Medulla oblongata (tissue), 1 donor: ENCODE results near the gene ZCCHC2.

Experiments
- DNase-seq: peaks from one replicate; pipeline ENCODE4 v3.0.0-alpha.2; 2015; ENCODE audit errors: extremely low spot score

Gene ZCCHC2

GRCh38 chr18:62537946-62538345, 15.1 kb downstream of the ZCCHC2 start:
- DNase-seq = no peak

GRCh38 chr18:62538881-62539280, 16.1 kb downstream of the ZCCHC2 start:
- DNase-seq = no peak

- no peak for DNase-seq
Measured at GRCh38 chr18:62539284-62540165, 16.7 kb downstream of the ZCCHC2 start.

GRCh38 chr18:62543021-62543420, 20.2 kb downstream of the ZCCHC2 start:
- DNase-seq = no peak

GRCh38 chr18:62545098-62545497, 22.3 kb downstream of the ZCCHC2 start:
- DNase-seq = no peak

- DNase-seq = no peak
Measured at GRCh38 chr18:62549755-62550154, 26.9 kb downstream of the ZCCHC2 start.

- DNase-seq = no peak
Measured at GRCh38 chr18:62550746-62551145, 27.9 kb downstream of the ZCCHC2 start.

GRCh38 chr18:62551972-62552513, 29.2 kb downstream of the ZCCHC2 start:
- DNase-seq = no peak

GRCh38 chr18:62554061-62554815, 31.4 kb downstream of the ZCCHC2 start:
- no peak for DNase-seq

GRCh38 chr18:62555135-62555534, 32.3 kb downstream of the ZCCHC2 start:
- no peak for DNase-seq

- no peak for DNase-seq
Measured at GRCh38 chr18:62556397-62556796, 33.6 kb downstream of the ZCCHC2 start.

GRCh38 chr18:62558015-62558663, 35.3 kb downstream of the ZCCHC2 start:
- no peak for DNase-seq

GRCh38 chr18:62564044-62564443, 41.2 kb downstream of the ZCCHC2 start:
- no peak for DNase-seq

GRCh38 chr18:62566199-62566598, 43.4 kb downstream of the ZCCHC2 start:
- DNase-seq = peak; percentile 88

- no peak for DNase-seq
Measured at GRCh38 chr18:62566818-62567217, 44.0 kb downstream of the ZCCHC2 start.

GRCh38 chr18:62569081-62569655, 46.3 kb downstream of the ZCCHC2 start:
- DNase-seq = no peak

GRCh38 chr18:62571037-62571436, 48.2 kb downstream of the ZCCHC2 start:
- no peak for DNase-seq

GRCh38 chr18:62571648-62572047, 48.8 kb downstream of the ZCCHC2 start:
- no peak for DNase-seq

- DNase-seq = no peak
Measured at GRCh38 chr18:62572456-62572855, 49.6 kb downstream of the ZCCHC2 start.

- no peak for DNase-seq
Measured at GRCh38 chr18:62574776-62575175, 52.0 kb downstream of the ZCCHC2 start.

GRCh38 chr18:62576271-62576670, 53.4 kb downstream of the ZCCHC2 start:
- no peak for DNase-seq
